Tibial nerve (tissue), 4 donors: Measurements from ENCODE around the gene ORMDL3. TPM values are rescaled to one million over a fixed set of nuclear protein-coding genes. Genes with fewer than 3 reads are reported as not detected.

Source experiments
- DNase-seq, 2 donors: peaks; one replicate each; pipeline ENCODE4 v3.0.0-alpha.2; 2019; ENCODE audit warnings: low spot score in 2 of 2
- H3K27ac ChIP-seq, 4 donors: fragments of 200-600 bp; sonication (generic) in 3 of 4; one replicate each; pipeline ENCODE4 v1.5.1; 2017 to 2019; ENCODE audit warnings: mild to moderate bottlenecking in 1 of 4
- H3K27me3 ChIP-seq, 2 donors: fragments of 200-600 bp; sonication (generic) in 1 of 2; one replicate each; pipeline versions ENCODE4 v1.5.1 to v1.6.0; 2017 to 2019
- H3K36me3 ChIP-seq, 3 donors: fragments of 200-600 bp; sonication (generic); one replicate each; pipeline ENCODE4 v1.5.1; 2018 to 2019
- H3K4me1 ChIP-seq, 4 donors: fragments of 200-600 bp; sonication (generic) in 3 of 4; one replicate each; pipeline ENCODE4 v1.5.1; 2017 to 2019
- H3K4me3 ChIP-seq, 4 donors: fragments of 200-600 bp; sonication (generic) in 3 of 4; one replicate each; pipeline ENCODE4 v1.5.1; 2017 to 2019; ENCODE audit warnings: mild to moderate bottlenecking in 1 of 4, moderate library complexity in 1 of 4
- H3K9me3 ChIP-seq, 4 donors: fragments of 200-600 bp; sonication (generic) in 3 of 4; one replicate each; pipeline ENCODE4 v1.5.1; 2017 to 2019
- CTCF ChIP-seq, 5 experiments: fragments of 200-600 bp in 3 of 5; fragments of 450-650 bp in 2 of 5; sonication (generic) in 3 of 5; IDR thresholded peaks; one replicate each; pipeline ENCODE4 v1.5.1; 2016 to 2019; ENCODE audit warnings: antibody characterized with exemption in 5 of 5, mild to moderate bottlenecking in 3 of 5, moderate library complexity in 2 of 5
- EP300 ChIP-seq, 2 donors: sonication (generic); formaldehyde crosslinking; IDR thresholded peaks; one replicate each; pipeline ENCODE4 v1.6.1; 2017; ENCODE audit warnings: antibody characterized with exemption in 2 of 2, mild to moderate bottlenecking in 1 of 2
- POLR2A ChIP-seq, 2 donors: fragments of 450-650 bp; IDR thresholded peaks; one replicate each; pipeline ENCODE4 v1.6.1; 2017; ENCODE audit warnings: antibody characterized with exemption in 2 of 2, mild to moderate bottlenecking in 2 of 2, moderate library complexity in 2 of 2
- WGBS, 2 donors: methylation state at CpG; one replicate each; pipeline ENCODE4 v1.1.5; 2018; 5-methylcytosine and 5-hydroxymethylcytosine counted together
- total RNA-seq, 4 donors: library from RNA; depleted of rRNA; stranded (reverse); fragments of >200 nt; gene quantifications; one replicate each; pipeline ENCODE4 v1.1.0, GENCODE V29; 2016

Gene ORMDL3
- total RNA-seq, 4 donors from 2014 or later: 45.7 to 88.2 (median 72.3) TPM

DNA sequence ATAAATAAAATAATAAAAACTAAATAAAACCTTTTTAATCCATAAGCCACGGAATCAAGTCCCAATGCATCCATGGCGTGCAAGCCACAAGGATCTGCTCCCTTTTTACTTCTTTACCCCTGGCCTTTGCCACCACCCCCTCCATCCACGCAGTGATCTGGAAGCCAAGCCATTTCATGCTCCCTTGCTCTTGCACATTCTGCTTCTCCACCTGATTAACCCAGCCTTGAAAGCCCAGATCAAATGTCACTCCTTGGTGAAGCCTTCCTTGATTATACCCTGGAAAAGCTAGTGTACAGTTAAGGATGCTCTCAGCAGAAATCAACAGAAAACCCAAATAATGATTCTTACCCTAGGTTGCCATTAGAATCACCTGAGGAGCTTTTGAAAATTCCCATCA is 10.0 kb upstream of the ORMDL3 start:
- DNase-seq: no peak
- 89 to 94% methylated on average over 3 of the region's 3 CpGs for WGBS, 2 donors
- no peak for TF ChIP-seq POLR2A (IDR thresholded peaks at IDR 0.05)
- no peak for TF ChIP-seq EP300 (IDR thresholded peaks at IDR 0.05)
- no peak for TF ChIP-seq CTCF (IDR thresholded peaks at IDR 0.05)

GRCh38 chr17:39935909-39936308 is 8.5 kb upstream of the ORMDL3 start:
- Histone ChIP-seq H3K9me3 (no peaks in the 10 kb centered on the region), H3K4me1 (no peaks in the 10 kb centered on the region), H3K36me3 (no peaks in the 10 kb centered on the region), H3K27me3 (no peaks in the 10 kb centered on the region), H3K4me3 (no peak overlapping the region), H3K27ac (no peak overlapping the region)
- WGBS, 2 donors: 47 to 77% methylated on average over 2 to 3 of the region's 3 CpGs
- TF ChIP-seq CTCF (IDR thresholded peaks at IDR 0.05) (no peak), POLR2A (IDR thresholded peaks at IDR 0.05) (no peak), EP300 (IDR thresholded peaks at IDR 0.05) (no peak)
- DNase-seq: no peak

More for the DNA sequence above, 10.0 kb upstream of the ORMDL3 start:
- Histone ChIP-seq H3K27ac (no peak overlapping the region), H3K9me3 (no peaks in the 10 kb centered on the region), H3K4me3 (no peak overlapping the region), H3K4me1 (no peaks in the 10 kb centered on the region), H3K27me3 (no peaks in the 10 kb centered on the region), H3K36me3 (no peaks in the 10 kb centered on the region)

DNA sequence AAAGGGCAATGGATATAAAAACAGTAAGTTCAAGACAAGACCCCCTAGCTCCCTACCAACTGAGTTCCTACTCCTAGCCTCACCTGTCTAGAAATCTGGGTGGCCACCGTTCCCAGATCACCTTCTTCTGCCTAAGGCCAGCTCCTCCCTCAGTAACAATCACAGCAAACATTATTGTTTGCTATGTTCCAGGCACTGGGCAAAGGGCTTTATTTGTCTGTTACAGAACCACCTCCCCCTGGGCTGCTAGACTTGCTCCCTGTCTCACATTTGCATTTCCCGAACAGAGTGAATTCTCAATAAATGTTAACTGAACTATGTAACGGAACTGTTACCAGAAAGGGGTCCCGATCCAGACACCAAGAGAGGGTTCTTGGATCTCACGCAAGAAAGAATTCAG is 6.9 kb upstream of the ORMDL3 start:
- no peaks in the 10 kb centered on the region for H3K36me3 ChIP-seq
- H3K4me3 ChIP-seq: no peak overlapping the region
- peaks cover 0 to 3% (median 0%) of the 10 kb centered on the region in 4 donors for H3K4me1 ChIP-seq
- TF ChIP-seq CTCF (IDR thresholded peaks at IDR 0.05) (no peak), EP300 (IDR thresholded peaks at IDR 0.05) (no peak), POLR2A (IDR thresholded peaks at IDR 0.05) (no peak)
- H3K27me3 ChIP-seq: no peaks in the 10 kb centered on the region
- 68 to 76% methylated on average over 5 of the region's 5 CpGs for whole genome bisulfite sequencing, 2 donors
- no peak for DNase-seq
- H3K9me3 ChIP-seq: no peaks in the 10 kb centered on the region
- no peak overlapping the region for H3K27ac ChIP-seq

DNA sequence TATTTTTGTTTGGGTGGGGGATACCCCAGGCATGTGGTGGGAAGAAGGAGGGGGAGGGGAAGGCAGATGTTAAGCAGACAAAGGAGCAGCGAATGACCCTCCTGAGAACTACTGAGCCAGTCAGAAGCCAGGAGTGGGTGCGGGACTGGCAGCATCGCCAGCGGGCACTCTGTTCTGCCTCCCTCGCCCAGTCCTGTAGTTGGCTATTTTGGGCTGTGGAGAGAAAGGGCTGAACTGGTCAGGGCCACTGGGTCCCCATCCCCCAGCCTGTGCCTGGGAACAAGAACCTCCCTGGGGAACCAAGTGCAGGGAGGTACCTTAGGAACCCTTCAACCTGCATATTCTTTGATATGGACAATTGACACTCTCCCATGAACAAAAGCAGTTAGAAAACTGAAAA is 6.5 kb upstream of the ORMDL3 start:
- TF ChIP-seq CTCF (IDR thresholded peaks at IDR 0.05) (no peak), POLR2A (IDR thresholded peaks at IDR 0.05) (no peak)
- H3K9me3 ChIP-seq: no peaks in the 10 kb centered on the region
- H3K27me3 ChIP-seq: no peaks in the 10 kb centered on the region
- H3K36me3 ChIP-seq: no peaks in the 10 kb centered on the region
- H3K4me3 ChIP-seq: no peak overlapping the region
- H3K4me1 ChIP-seq: peaks cover 0 to 7% (median 1%) of the 10 kb centered on the region in 4 donors
- 54 to 79% methylated on average over 5 of the region's 5 CpGs for WGBS, 2 donors
- no peak for DNase-seq
- no peak overlapping the region for H3K27ac ChIP-seq

- H3K27ac ChIP-seq: peak overlapping the region in 1 of 4 donors; percentile 19
- no peaks in the 10 kb centered on the region for H3K36me3 ChIP-seq
- H3K4me3 ChIP-seq: no peak overlapping the region
- peaks cover 0 to 39% (median 26%) of the 10 kb centered on the region in 4 donors for H3K4me1 ChIP-seq
- no peak for TF ChIP-seq EP300 (IDR thresholded peaks at IDR 0.05)
- no peak for TF ChIP-seq POLR2A (IDR thresholded peaks at IDR 0.05)
- no peak for TF ChIP-seq CTCF (IDR thresholded peaks at IDR 0.05)
- H3K27me3 ChIP-seq: no peaks in the 10 kb centered on the region
- WGBS, 2 donors: 85 to 92% methylated on average over 5 of the region's 5 CpGs
- H3K9me3 ChIP-seq: no peaks in the 10 kb centered on the region
- DNase-seq: no peak
Measured at GRCh38 chr17:39929646-39930407, 2.4 kb upstream of the ORMDL3 start.
